GM12865 (cell line): ENCODE measurements around the gene CD93.

Experiments used
- DNase-seq: peaks from one replicate; pipeline ENCODE4 v3.0.0; 2010; ENCODE audit warnings: low read depth
- H3K4me3 ChIP-seq: 2 replicates; pipeline ENCODE4 v1.5.1; 2011; ENCODE audit warnings: mild to moderate bottlenecking, low read depth, low read length, control low read depth
- CTCF ChIP-seq: IDR thresholded peaks from 2 replicates; pipeline ENCODE4 v1.5.1; 2011; ENCODE audit warnings: low read length, control low read depth, low read depth, inconsistent platforms; ENCODE audit not compliant: insufficient read depth; ENCODE audit errors: missing control alignments

CD93 gene

DNA sequence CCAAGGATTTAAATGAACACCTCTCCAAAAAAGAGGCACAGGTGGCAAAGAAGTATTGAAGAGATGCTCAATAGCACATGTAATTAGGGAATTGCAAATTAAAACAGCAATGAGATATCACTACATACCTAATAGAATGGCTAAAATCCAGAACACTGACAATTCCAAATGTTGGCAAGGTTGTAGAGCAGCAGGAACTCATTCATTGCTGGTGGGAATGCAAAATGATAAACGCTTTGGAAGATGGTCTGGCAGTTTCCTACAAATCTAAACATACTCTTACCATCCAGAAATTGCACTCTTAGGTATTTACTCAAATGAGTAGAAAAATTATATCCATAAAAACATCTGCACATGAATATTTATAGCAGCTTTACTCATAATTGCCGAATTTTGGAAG is 17.0 kb downstream of the CD93 start:
- no peak for DNase-seq
- H3K4me3 ChIP-seq = no peak overlapping the region
- TF ChIP-seq CTCF = no peak

- DNase-seq = no peak
- TF ChIP-seq CTCF = no peak
- no peak overlapping the region for H3K4me3 ChIP-seq
Observed at GRCh38 chr20:23068283-23068682, 17.8 kb downstream of the CD93 start.

DNA sequence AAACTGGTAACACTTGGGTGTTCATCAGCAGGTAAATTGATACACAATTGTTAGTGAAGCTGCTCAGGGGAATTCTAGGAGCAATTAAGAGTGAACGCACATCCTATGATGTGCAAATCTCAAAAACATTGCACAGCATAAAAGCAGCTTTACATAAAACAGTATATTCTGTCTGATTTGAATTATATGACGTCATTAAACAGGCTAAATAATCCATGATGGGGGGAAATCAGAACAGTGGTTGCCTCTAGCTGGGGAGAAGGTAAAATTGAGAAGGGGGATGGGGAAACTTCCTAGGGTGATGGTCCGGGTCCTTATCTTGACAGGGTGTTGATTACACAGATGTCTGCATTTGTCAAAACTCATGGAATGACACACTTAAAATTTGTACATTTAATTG is 19.4 kb downstream of the CD93 start:
- no peak for DNase-seq

DNA sequence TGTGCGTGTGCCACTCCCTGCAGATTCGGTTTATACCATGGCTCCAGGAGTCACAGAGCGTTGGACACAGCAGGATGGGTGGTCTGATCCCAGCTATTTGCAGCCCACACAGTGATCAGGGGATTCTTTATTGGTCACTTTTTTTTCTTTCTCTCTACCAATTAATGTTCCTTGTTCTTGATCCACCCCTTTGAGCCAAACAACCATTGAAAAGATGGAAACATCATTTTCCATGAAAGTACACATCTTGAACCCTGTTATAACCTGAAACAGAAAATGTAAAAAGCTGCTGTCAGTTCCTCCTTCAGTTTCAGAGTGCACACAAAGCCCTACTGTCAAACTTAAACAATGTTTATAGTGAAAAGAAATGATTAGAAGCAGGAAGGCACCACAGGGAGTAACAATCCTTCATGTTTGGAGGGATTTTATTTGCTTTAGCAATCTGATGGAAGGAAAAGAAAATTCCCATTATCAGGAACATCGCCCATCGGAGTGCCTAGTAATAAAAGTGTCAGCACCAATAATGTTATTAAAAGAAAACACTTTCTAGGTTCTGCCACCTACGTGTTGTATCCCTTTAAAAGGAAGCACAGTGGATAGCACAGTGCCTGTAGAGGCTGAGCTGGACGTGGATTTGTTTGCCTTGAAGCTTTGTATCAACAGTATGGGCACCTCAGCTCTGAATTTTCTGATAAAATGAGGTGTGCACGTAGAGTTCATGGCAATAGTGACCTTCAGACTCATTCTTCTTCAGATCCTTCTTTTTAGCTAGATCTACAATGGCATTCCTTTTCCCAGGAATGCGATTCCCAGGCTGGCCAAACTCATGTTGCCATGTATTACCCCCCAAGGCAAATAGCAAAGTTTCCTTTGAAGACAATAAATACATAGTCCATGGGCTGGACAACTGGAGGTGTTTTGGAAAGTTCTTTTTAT is 20.6 kb downstream of the CD93 start:
- no peak overlapping the region for H3K4me3 ChIP-seq
- no peak for TF ChIP-seq CTCF
- no peak for DNase-seq

More for the DNA sequence above, 19.4 kb downstream of the CD93 start:
- H3K4me3 ChIP-seq = no peak overlapping the region
- TF ChIP-seq CTCF = no peak

DNA sequence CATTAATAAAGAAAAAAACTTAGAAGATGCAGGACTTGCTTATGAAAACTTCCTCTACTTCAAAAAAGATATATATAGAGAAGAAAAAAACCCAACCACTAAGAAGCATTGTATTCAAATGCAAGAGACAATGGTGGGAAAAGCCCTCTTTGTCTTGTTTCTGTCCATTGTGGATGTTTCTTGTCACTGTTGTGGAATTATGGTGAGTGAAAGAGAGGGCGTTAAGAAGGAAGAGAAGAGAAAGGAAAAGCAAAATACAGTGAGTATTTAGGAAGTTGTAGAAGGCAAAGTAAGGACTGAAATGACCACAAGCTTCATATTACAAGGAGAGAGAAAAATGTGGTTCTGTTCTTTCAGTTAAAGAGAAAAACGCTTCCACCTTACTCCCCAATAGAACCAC is 22.5 kb downstream of the CD93 start:
- DNase-seq = no peak
- no peak overlapping the region for H3K4me3 ChIP-seq
- no peak for TF ChIP-seq CTCF

DNA sequence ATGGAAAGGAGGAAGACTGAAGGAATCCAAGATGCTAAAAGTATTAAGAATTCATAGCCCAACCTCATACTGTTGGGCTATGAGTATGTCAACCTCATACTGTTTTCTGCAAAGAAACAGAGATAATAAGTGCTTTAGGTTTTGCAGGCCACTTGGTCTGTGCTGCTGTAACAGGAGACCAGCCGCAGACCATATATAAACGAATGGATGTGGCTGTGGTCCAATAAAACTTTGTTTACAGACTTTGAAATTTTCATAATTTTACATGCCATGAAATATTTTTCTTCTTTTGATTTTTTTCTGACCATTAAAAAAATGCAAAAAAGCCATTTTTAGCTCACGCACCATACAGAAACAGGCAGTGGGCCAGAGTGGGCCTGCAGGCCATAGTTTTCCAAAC is 23.0 kb downstream of the CD93 start:
- H3K4me3 ChIP-seq = no peak overlapping the region
- DNase-seq = no peak
- TF ChIP-seq CTCF = no peak

DNA sequence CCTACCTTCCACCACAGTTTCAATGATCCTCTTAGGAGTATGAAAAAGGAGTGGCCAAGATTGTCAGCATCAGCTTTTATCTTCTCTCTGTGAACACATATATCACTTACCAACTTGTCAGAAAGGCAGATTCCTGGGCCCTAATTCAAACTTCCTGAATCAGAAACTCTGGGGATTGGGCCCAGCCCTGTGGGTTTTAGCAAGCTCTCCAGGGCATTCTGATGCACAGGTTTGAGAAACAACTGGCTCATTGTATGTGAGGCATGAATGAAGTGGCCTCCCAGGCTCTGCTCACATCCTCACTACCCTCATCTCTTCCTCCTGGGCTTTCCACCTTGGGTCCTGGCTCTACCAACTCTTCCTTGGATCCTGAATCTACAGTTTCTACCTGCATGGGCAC is 23.5 kb downstream of the CD93 start:
- no peak for TF ChIP-seq CTCF
- no peak overlapping the region for H3K4me3 ChIP-seq
- DNase-seq = no peak
